Measurements from ENCODE around the gene SLC2A4RG. TPM values are rescaled to one million over a fixed set of nuclear protein-coding genes. Genes with fewer than 3 reads are reported as not detected.

Gene SLC2A4RG
- total RNA-seq, 4 donors from 2014 or later: 36.5 to 98.7 (median 59.9) TPM

DNA sequence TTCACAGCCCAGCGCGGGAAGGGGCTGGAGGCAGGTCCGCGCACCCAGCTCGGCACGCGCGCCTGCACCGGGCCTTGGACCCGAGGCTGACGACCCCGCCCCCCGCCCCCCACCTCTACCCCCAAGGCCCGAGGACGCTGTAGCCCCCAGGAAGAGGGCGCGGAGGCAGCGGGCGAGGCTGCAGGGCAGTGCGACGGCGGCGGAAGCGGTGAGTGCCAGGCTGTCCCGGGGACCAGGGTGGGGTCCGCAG lies 2.0 kb upstream of the SLC2A4RG start:
- peaks cover 0 to 51% (median 31%) of the 10 kb centered on the region in 3 donors for H3K4me1 ChIP-seq
- H3K36me3 ChIP-seq: peaks cover 0 to 52% of the 10 kb centered on the region in 2 donors
- TF ChIP-seq EP300 (IDR thresholded peaks at IDR 0.05) (no peak), POLR2A (IDR thresholded peaks at IDR 0.05) (no peak), POLR2AphosphoS5 (IDR thresholded peaks at IDR 0.05) (no peak)
- TF ChIP-seq, protein P1, sequence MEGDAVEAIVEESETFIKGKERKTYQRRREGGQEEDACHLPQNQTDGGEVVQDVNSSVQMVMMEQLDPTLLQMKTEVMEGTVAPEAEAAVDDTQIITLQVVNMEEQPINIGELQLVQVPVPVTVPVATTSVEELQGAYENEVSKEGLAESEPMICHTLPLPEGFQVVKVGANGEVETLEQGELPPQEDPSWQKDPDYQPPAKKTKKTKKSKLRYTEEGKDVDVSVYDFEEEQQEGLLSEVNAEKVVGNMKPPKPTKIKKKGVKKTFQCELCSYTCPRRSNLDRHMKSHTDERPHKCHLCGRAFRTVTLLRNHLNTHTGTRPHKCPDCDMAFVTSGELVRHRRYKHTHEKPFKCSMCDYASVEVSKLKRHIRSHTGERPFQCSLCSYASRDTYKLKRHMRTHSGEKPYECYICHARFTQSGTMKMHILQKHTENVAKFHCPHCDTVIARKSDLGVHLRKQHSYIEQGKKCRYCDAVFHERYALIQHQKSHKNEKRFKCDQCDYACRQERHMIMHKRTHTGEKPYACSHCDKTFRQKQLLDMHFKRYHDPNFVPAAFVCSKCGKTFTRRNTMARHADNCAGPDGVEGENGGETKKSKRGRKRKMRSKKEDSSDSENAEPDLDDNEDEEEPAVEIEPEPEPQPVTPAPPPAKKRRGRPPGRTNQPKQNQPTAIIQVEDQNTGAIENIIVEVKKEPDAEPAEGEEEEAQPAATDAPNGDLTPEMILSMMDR (IDR thresholded peaks at IDR 0.05): no peak
- peak overlapping the region in 1 of 4 donors; percentile 14 for H3K27ac ChIP-seq
- peak overlapping the region; percentile 1 to 82 for H3K4me3 ChIP-seq
- ATAC-seq: no peak
- WGBS, 2 donors (ENCODE audit: low coverage in 1 of 2): no CpG with 5 or more reads among the region's 26 CpGs
- H3K9me3 ChIP-seq: no peaks in the 10 kb centered on the region
- no peaks in the 10 kb centered on the region for H3K27me3 ChIP-seq

DNA sequence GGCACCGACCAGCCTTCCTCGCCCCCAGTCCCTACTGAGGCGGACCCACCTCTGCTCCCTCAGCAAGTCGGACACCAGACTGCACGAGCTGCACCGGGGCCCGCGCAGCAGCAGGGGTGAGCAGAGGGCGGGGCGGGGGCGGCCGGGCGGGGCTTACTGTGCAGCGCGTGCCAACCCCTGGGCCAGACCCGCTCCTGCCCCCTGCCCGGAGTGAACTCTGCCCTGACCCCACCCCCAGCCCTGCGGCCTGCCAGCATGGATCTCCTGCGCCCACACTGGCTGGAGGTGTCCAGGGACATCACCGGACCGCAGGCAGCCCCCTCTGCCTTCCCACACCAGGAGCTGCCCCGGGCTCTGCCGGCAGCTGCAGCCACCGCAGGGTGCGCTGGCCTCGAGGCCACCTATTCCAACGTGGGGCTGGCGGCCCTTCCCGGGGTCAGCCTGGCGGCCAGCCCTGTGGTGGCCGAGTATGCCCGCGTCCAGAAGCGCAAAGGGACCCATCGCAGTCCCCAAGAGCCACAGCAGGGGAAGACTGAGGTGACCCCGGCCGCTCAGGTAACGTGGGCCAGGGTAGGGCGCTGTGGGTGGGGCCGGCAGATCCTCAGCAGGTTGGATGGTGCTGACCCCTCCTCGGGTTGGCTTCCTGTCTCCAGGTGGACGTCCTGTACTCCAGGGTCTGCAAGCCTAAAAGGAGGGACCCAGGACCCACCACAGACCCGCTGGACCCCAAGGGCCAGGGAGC lies 1.5 kb upstream of the SLC2A4RG start:
- Histone ChIP-seq H3K36me3 (peaks cover 0 to 55% of the 10 kb centered on the region in 2 donors), H3K4me1 (peaks cover 0 to 56% (median 31%) of the 10 kb centered on the region in 3 donors), H3K4me3 (peak overlapping the region; percentile 1 to 82), H3K27ac (peak overlapping the region in 3 of 4 donors; percentile 84 to 98 (median 93)), H3K9me3 (no peaks in the 10 kb centered on the region), H3K27me3 (no peaks in the 10 kb centered on the region)
- no CpG with 5 or more reads among the region's 43 CpGs for WGBS, 2 donors (ENCODE audit: low coverage in 1 of 2)
- ATAC-seq: no peak
- TF ChIP-seq, protein P1 (IDR thresholded peaks at IDR 0.05): no peak
- TF ChIP-seq POLR2AphosphoS5 (IDR thresholded peaks at IDR 0.05) (no peak), POLR2A (IDR thresholded peaks at IDR 0.05) (no peak), EP300 (IDR thresholded peaks at IDR 0.05) (no peak)

DNA sequence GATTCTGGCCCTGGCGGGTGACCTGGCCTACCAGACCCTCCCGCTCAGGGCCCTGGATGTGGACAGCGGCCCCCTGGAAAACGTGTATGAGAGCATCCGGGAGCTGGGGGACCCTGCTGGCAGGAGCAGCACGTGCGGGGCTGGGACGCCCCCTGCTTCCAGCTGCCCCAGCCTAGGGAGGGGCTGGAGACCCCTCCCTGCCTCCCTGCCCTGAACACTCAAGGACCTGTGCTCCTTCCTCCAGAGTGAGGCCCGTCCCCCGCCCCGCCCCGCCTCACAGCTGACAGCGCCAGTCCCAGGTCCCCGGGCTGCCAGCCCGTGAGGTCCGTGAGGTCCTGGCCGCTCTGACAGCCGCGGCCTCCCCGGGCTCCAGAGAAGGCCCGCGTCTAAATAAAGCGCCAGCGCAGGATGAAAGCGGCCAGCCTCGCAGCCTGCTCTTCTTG lies 868 bp upstream of the SLC2A4RG start:
- Histone ChIP-seq H3K4me1 (peaks cover 0 to 57% (median 31%) of the 10 kb centered on the region in 3 donors), H3K27ac (peak overlapping the region; percentile 47 to 98 (median 88)), H3K4me3 (peak overlapping the region; percentile 33 to 82), H3K27me3 (no peaks in the 10 kb centered on the region), H3K9me3 (no peaks in the 10 kb centered on the region), H3K36me3 (peaks cover 0 to 55% of the 10 kb centered on the region in 2 donors)
- TF ChIP-seq POLR2A (IDR thresholded peaks at IDR 0.05) (no peak), POLR2AphosphoS5 (IDR thresholded peaks at IDR 0.05) (no peak), EP300 (IDR thresholded peaks at IDR 0.05) (no peak)
- TF ChIP-seq, protein P1 (IDR thresholded peaks at IDR 0.05): no peak
- WGBS, 2 donors (ENCODE audit: low coverage in 1 of 2): no CpG with 5 or more reads among the region's 26 CpGs
- no peak for ATAC-seq

DNA sequence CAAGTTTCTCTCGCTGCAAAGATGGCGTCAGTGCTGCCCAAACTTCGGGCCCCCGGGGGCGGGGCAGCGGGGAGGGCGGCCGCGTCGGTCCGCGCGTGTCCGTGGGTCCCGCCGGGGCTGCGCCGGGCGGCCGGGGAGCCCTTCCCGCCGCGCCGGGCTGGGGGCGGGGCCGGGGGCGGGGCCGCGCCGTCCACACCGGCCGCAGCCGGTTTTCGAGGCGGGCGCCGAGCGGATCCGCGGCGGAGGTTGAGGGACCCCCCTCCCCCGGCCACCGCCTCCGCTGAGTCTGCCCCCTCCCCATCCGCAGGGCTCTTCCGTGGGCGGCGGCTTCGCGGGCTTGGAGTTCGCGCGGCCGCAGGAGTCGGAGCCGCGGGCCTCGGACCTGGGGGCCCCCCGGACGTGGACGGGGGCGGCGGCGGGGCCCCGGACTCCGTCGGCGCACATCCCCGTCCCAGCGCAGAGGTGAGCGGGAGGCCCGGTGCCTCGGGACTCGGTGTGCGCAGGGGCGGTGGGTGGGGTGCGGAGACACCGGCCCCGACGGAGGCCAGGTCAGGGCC lies 572 bp downstream of the SLC2A4RG start:
- Histone ChIP-seq H3K9me3 (no peaks in the 10 kb centered on the region), H3K27ac (peak overlapping the region; percentile 69 to 98 (median 96)), H3K4me1 (peaks cover 0 to 57% (median 31%) of the 10 kb centered on the region in 3 donors), H3K27me3 (no peaks in the 10 kb centered on the region), H3K36me3 (peaks cover 0 to 49% of the 10 kb centered on the region in 2 donors), H3K4me3 (peak overlapping the region; percentile 64 to 82)
- TF ChIP-seq EP300 (IDR thresholded peaks at IDR 0.05) (no peak), POLR2A (IDR thresholded peaks at IDR 0.05) (no peak), POLR2AphosphoS5 (IDR thresholded peaks at IDR 0.05) (no peak)
- TF ChIP-seq, protein P1 (IDR thresholded peaks at IDR 0.05): no peak
- ATAC-seq: peak; percentile 25
- WGBS, 2 donors (ENCODE audit: low coverage in 1 of 2): no CpG with 5 or more reads among the region's 80 CpGs
